Neural cell (in vitro differentiated cells): ENCODE measurements around the gene MMP1.

Experiments
- EP300 ChIP-seq: fragments of 450-650 bp; conservative IDR thresholded peaks from 2 replicates; pipeline ENCODE4 v1.6.1; 2014; ENCODE audit warnings: antibody characterized with exemption, mild to moderate bottlenecking, moderate library complexity; ENCODE audit not compliant: poor library complexity, severe bottlenecking
- EZH2 ChIP-seq: fragments of 200-600, 300-800 bp; shearing (Covaris generic), sonication (generic); IDR thresholded peaks from 2 replicates; pipeline ENCODE4 v1.6.1; 2014; ENCODE audit warnings: antibody characterized with exemption, low read length, borderline replicate concordance, mild to moderate bottlenecking; ENCODE audit not compliant: insufficient read depth, poor library complexity, severe bottlenecking
- POLR2AphosphoS5 ChIP-seq: IDR thresholded peaks from 2 replicates; pipeline ENCODE4 v1.6.1; 2012
- RAD21 ChIP-seq: fragments of 450-650 bp; conservative IDR thresholded peaks from 2 replicates; pipeline ENCODE4 v1.6.1; 2014; ENCODE audit warnings: antibody characterized with exemption, mild to moderate bottlenecking, moderate library complexity
- TAF1 ChIP-seq: IDR thresholded peaks from 2 replicates; pipeline ENCODE4 v1.6.1; 2012; ENCODE audit warnings: low read depth
- TF ChIP-seq, protein P1 (sequence below): fragments of 450-650 bp; IDR thresholded peaks from 2 replicates; pipeline ENCODE4 v1.5.1; 2014; ENCODE audit warnings: antibody characterized with exemption, mild to moderate bottlenecking, moderate library complexity; ENCODE audit not compliant: poor library complexity, severe bottlenecking
- TF ChIP-seq, protein P2 (sequence below): IDR thresholded peaks from 2 replicates; pipeline ENCODE4 v1.6.1; 2012; ENCODE audit warnings: borderline replicate concordance

DNA sequence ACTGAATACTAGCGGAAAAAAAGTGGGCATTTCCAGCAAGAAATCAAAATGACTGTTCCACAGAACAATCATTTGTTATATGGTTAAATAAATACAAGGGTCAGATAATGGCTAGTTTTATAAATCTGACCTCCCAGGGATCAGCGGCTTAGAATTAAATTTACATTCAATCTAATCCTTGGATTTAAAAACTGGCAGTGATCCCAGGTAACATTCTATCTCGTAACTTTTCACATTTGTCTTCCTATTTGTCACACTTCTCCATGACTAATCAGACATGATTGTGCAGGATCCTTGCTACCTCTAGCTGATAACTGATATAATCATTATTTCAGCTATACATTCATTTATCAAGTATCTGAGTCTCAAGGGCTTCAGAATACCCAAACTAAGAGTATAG, 48.3 kb upstream of the MMP1 start:
- TF ChIP-seq, protein P1, sequence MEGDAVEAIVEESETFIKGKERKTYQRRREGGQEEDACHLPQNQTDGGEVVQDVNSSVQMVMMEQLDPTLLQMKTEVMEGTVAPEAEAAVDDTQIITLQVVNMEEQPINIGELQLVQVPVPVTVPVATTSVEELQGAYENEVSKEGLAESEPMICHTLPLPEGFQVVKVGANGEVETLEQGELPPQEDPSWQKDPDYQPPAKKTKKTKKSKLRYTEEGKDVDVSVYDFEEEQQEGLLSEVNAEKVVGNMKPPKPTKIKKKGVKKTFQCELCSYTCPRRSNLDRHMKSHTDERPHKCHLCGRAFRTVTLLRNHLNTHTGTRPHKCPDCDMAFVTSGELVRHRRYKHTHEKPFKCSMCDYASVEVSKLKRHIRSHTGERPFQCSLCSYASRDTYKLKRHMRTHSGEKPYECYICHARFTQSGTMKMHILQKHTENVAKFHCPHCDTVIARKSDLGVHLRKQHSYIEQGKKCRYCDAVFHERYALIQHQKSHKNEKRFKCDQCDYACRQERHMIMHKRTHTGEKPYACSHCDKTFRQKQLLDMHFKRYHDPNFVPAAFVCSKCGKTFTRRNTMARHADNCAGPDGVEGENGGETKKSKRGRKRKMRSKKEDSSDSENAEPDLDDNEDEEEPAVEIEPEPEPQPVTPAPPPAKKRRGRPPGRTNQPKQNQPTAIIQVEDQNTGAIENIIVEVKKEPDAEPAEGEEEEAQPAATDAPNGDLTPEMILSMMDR = no peak
- TF ChIP-seq RAD21 (no peak), POLR2AphosphoS5 (no peak), TAF1 (no peak), EZH2 (no peak), EP300 (no peak)
- TF ChIP-seq, protein P2, sequence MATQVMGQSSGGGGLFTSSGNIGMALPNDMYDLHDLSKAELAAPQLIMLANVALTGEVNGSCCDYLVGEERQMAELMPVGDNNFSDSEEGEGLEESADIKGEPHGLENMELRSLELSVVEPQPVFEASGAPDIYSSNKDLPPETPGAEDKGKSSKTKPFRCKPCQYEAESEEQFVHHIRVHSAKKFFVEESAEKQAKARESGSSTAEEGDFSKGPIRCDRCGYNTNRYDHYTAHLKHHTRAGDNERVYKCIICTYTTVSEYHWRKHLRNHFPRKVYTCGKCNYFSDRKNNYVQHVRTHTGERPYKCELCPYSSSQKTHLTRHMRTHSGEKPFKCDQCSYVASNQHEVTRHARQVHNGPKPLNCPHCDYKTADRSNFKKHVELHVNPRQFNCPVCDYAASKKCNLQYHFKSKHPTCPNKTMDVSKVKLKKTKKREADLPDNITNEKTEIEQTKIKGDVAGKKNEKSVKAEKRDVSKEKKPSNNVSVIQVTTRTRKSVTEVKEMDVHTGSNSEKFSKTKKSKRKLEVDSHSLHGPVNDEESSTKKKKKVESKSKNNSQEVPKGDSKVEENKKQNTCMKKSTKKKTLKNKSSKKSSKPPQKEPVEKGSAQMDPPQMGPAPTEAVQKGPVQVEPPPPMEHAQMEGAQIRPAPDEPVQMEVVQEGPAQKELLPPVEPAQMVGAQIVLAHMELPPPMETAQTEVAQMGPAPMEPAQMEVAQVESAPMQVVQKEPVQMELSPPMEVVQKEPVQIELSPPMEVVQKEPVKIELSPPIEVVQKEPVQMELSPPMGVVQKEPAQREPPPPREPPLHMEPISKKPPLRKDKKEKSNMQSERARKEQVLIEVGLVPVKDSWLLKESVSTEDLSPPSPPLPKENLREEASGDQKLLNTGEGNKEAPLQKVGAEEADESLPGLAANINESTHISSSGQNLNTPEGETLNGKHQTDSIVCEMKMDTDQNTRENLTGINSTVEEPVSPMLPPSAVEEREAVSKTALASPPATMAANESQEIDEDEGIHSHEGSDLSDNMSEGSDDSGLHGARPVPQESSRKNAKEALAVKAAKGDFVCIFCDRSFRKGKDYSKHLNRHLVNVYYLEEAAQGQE = no peak
